Activated B cell treated with CpG ODN at 0.5 μM for 24 hours (primary cell): ENCODE data around the gene CDYL. TPM values are rescaled to one million over a fixed set of nuclear protein-coding genes. Genes with fewer than 3 reads are reported as not detected.

Experiments
- ATAC-seq: fragments of 200-7000 bp; cut with Tn5 transposase; one replicate; pipeline ENCODE4 v1.10.0; 2021; ENCODE audit warnings: low read depth, mild to moderate bottlenecking, moderate library complexity
- CTCF ChIA-PET: fragments of 350-600 bp; sonication (Branson Sonifier 250); formaldehyde crosslinking; loops from one replicate; lab custom pipeline; 2021; ENCODE audit warnings: antibody characterized with exemption; lab: Charles Lee
- POLR2A ChIA-PET: fragments of 350-600 bp; sonication (Branson Sonifier 250); formaldehyde crosslinking; loops from one replicate; lab custom pipeline; 2021; ENCODE audit warnings: antibody characterized with exemption; lab: Charles Lee
- DNase-seq: peaks from one replicate; pipeline ENCODE4 v3.0.0; 2022
- H3K27ac Mint-ChIP-seq: one replicate; pipeline ENCODE4 v1.8.0; 2020; ENCODE audit warnings: mixed read lengths
- H3K27me3 Mint-ChIP-seq: one replicate; pipeline ENCODE4 v1.8.0; 2021; ENCODE audit warnings: mixed read lengths
- H3K36me3 Mint-ChIP-seq: one replicate; pipeline ENCODE4 v1.8.0; 2021; ENCODE audit warnings: low read depth, mixed read lengths
- H3K4me1 Mint-ChIP-seq: one replicate; pipeline ENCODE4 v1.8.0; 2021; ENCODE audit warnings: mixed read lengths
- H3K4me3 Mint-ChIP-seq: one replicate; pipeline ENCODE4 v1.8.0; 2020; ENCODE audit warnings: mild to moderate bottlenecking, mixed read lengths
- H3K9me3 Mint-ChIP-seq: one replicate; pipeline ENCODE4 v1.8.0; 2020; ENCODE audit warnings: mixed read lengths
- CTCF ChIP-seq: fragments of 200-600 bp; IDR thresholded peaks from one replicate; pipeline ENCODE4 v1.8.0; 2022; ENCODE audit warnings: antibody characterized with exemption, mild to moderate bottlenecking
- intact Hi-C: fragments of 100-400 bp; cut with micrococcal nuclease; formaldehyde crosslinking; loops from one replicate; pipeline ENCODE4 v1.15.1; 2024
- total RNA-seq: library from RNA; stranded (reverse); gene quantifications from 2 replicates; pipeline ENCODE4 v1.2.3, GENCODE V29; 2022

CDYL gene
- total RNA-seq, 1 donor from 2014 or later, result 47.5 TPM

- DNase-seq, result peak; percentile 77
- intact Hi-C loops, result loop anchor here (1.0 to 10.0 kb wide), 11 partner anchors 69 to 1229 kb away; partner anchors contain the start of genes ECI2, FARS2, LYRM4 and NRN1
- Mint-ChIP-seq H3K36me3 (peaks cover 2% of the 10 kb centered on the region), H3K27ac (peak overlapping the region; percentile 74), H3K27me3 (no peaks in the 10 kb centered on the region), H3K4me3 (peak overlapping the region; percentile 88), H3K4me1 (peaks cover 44% of the 10 kb centered on the region), H3K9me3 (peaks cover 6% of the 10 kb centered on the region)
- peak; percentile 61 for ATAC-seq
- ChIA-PET POLR2A (interaction anchor here (0.5 to 2.8 kb wide), 11 partner anchors 14 to 757 kb away, joined by 3 to 17 read pairs (median 6); no protein-coding TSS in a partner anchor), CTCF (no interaction called here)
- TF ChIP-seq CTCF, result no peak
These were observed 592 bp upstream of the CDYL start for GRCh38 chr6:4775494-4776130.

- Mint-ChIP-seq H3K36me3 (peaks cover 2% of the 10 kb centered on the region), H3K9me3 (peaks cover 6% of the 10 kb centered on the region), H3K4me1 (peaks cover 55% of the 10 kb centered on the region), H3K4me3 (peak overlapping the region; percentile 90), H3K27me3 (no peaks in the 10 kb centered on the region), H3K27ac (peak overlapping the region; percentile 85)
- ATAC-seq (no peak), DNase-seq (peak; percentile 39)
- POLR2A ChIA-PET, result interaction anchor here (0.5 to 2.8 kb wide), 19 partner anchors 9 to 1882 kb away, joined by 3 to 18 read pairs (median 5); partner anchors contain the start of gene RPP40
- CTCF ChIA-PET, result no interaction called here
- intact Hi-C loops, result loop anchor here (1.0 to 10.0 kb wide), 10 partner anchors 26 to 1228 kb away; partner anchors contain the start of genes ECI2, FARS2, LYRM4 and NRN1
- no peak for TF ChIP-seq CTCF
These were observed 539 bp downstream of the CDYL start for GRCh38 chr6:4776493-4777393.

GRCh38 chr6:4777394-4777935, 1.3 kb downstream of the CDYL start:
- peaks cover 62% of the 10 kb centered on the region for H3K4me1 Mint-ChIP-seq
- H3K27me3 Mint-ChIP-seq, result no peaks in the 10 kb centered on the region
- H3K27ac Mint-ChIP-seq, result peak overlapping the region; percentile 85
- no peak for TF ChIP-seq CTCF
- peak overlapping the region; percentile 90 for H3K4me3 Mint-ChIP-seq
- H3K9me3 Mint-ChIP-seq, result peaks cover 6% of the 10 kb centered on the region
- intact Hi-C loops, result loop anchor here (1.0 to 10.0 kb wide), 9 partner anchors 25 to 1227 kb away; partner anchors contain the start of genes ECI2, FARS2, LYRM4 and NRN1
- peaks cover 2% of the 10 kb centered on the region for H3K36me3 Mint-ChIP-seq
- POLR2A ChIA-PET, result interaction anchor here (0.8 to 2.8 kb wide), 9 partner anchors 8 to 641 kb away, joined by 3 to 18 read pairs (median 5); partner anchors contain the start of gene RPP40
- DNase-seq (no peak), ATAC-seq (no peak)
- CTCF ChIA-PET, result no interaction called here

- H3K9me3 Mint-ChIP-seq, result peaks cover 6% of the 10 kb centered on the region
- DNase-seq (no peak), ATAC-seq (no peak)
- no peaks in the 10 kb centered on the region for H3K27me3 Mint-ChIP-seq
- TF ChIP-seq CTCF, result no peak
- intact Hi-C loops, result loop anchor here (5.0 to 10.0 kb wide), 6 partner anchors 67 to 1227 kb away; partner anchors contain the start of genes ECI2, NRN1 and PXDC1
- H3K4me3 Mint-ChIP-seq, result peak overlapping the region; percentile 90
- ChIA-PET CTCF (no interaction called here), POLR2A (interaction anchor here (1.8 to 2.1 kb wide), 2 partner anchors 22 to 24 kb away, joined by 5 to 18 read pairs; no protein-coding TSS in a partner anchor)
- peak overlapping the region; percentile 85 for H3K27ac Mint-ChIP-seq
- H3K4me1 Mint-ChIP-seq, result peaks cover 68% of the 10 kb centered on the region
- peaks cover 2% of the 10 kb centered on the region for H3K36me3 Mint-ChIP-seq
These were observed 1.9 kb downstream of the CDYL start for GRCh38 chr6:4778086-4778485.
